ENCODE results near the gene SYT5.
A peak's percentile ranks its signal among the peaks of the same experiment; 100 is the strongest.
"Not testable (repeated sequence)": the region's sequence is repeated elsewhere in the genome, so short reads cannot be mapped to it uniquely, and the experiment has no call there.

The SYT5 gene

GRCh38 chr19:55208880-55209692 is 29.0 kb upstream of the SYT5 start, which contains the start of gene PTPRH:
Gene PTPRH (minus strand): TSS chr19:55209501. CDS start chr19:55209433, 68 bp downstream.
- no peak for DNase-seq (ENCODE audit: low spot score)

GRCh38 chr19:55206664-55207500 is 26.8 kb upstream of the SYT5 start:
- DNase-seq (ENCODE audit: low spot score), result peak; percentile 33

GRCh38 chr19:55202199-55202598 is 22.1 kb upstream of the SYT5 start:
- DNase-seq (ENCODE audit: low spot score), result not testable (repeated sequence)

GRCh38 chr19:55199620-55200204 is 19.6 kb upstream of the SYT5 start:
- no peak for DNase-seq (ENCODE audit: low spot score)

- DNase-seq (ENCODE audit: low spot score), result no peak
These were observed 18.6 kb upstream of the SYT5 start for GRCh38 chr19:55198651-55199050.

- no peak for DNase-seq (ENCODE audit: low spot score)
These were observed 17.4 kb upstream of the SYT5 start for GRCh38 chr19:55197528-55197927.

- DNase-seq (ENCODE audit: low spot score), result no peak
These were observed 16.7 kb upstream of the SYT5 start for GRCh38 chr19:55196803-55197202.

- no peak for DNase-seq (ENCODE audit: low spot score)
These were observed 13.4 kb upstream of the SYT5 start for GRCh38 chr19:55193481-55193880.

- DNase-seq (ENCODE audit: low spot score), result no peak
These were observed 9.3 kb upstream of the SYT5 start for GRCh38 chr19:55189403-55189835.

- DNase-seq (ENCODE audit: low spot score), result no peak
These were observed 8.5 kb upstream of the SYT5 start for GRCh38 chr19:55188625-55189024.

GRCh38 chr19:55186080-55186479 is 6.0 kb upstream of the SYT5 start:
- no peak for DNase-seq (ENCODE audit: low spot score)

- no peak for DNase-seq (ENCODE audit: low spot score)
These were observed 1.7 kb upstream of the SYT5 start for GRCh38 chr19:55181740-55182139.

GRCh38 chr19:55178781-55179599 is 1.1 kb downstream of the SYT5 start:
- peak; percentile 89 for DNase-seq (ENCODE audit: low spot score)

GRCh38 chr19:55176076-55176475 is 4.0 kb downstream of the SYT5 start:
- DNase-seq (ENCODE audit: low spot score), result no peak

- DNase-seq (ENCODE audit: low spot score), result no peak
These were observed 4.8 kb downstream of the SYT5 start for GRCh38 chr19:55175117-55175867.

GRCh38 chr19:55174425-55175116 is 5.5 kb downstream of the SYT5 start:
- DNase-seq (ENCODE audit: low spot score), result no peak

GRCh38 chr19:55173714-55174409 is 6.2 kb downstream of the SYT5 start:
- peak; percentile 71 for DNase-seq (ENCODE audit: low spot score)

- DNase-seq (ENCODE audit: low spot score), result no peak
These were observed 6.8 kb downstream of the SYT5 start for GRCh38 chr19:55173186-55173713.

GRCh38 chr19:55172741-55173140 is 7.3 kb downstream of the SYT5 start:
- no peak for DNase-seq (ENCODE audit: low spot score)

All from cerebellar cortex (tissue), 1 donor.